H1 (cell line): ENCODE measurements around the gene TOP3A. TPM values are rescaled to one million over a fixed set of nuclear protein-coding genes. Genes with fewer than 3 reads are reported as not detected.
A peak's percentile ranks its signal among the peaks of the same experiment; 100 is the strongest.

ENCODE experiments used
- CTCF ChIA-PET: fragments of 300-600 bp; sonication (Branson Sonifier 250); formaldehyde crosslinking; loops from one replicate; lab custom pipeline; 2021; ENCODE audit not compliant: partially characterized antibody; lab: Charles Lee
- POLR2A ChIA-PET: fragments of 300-600 bp; sonication (Branson Sonifier 250); formaldehyde crosslinking; loops from one replicate; lab custom pipeline; 2021; ENCODE audit warnings: inconsistent platforms; ENCODE audit not compliant: partially characterized antibody; lab: Charles Lee
- DNase-seq, 2 experiments: peaks; one replicate each; pipeline versions ENCODE4 v3.0.0 to v3.0.0-alpha.2; 2010 to 2022; ENCODE audit warnings: low spot score in 2 of 2, low read depth in 1 of 2, mixed read lengths in 1 of 2
- FAIRE-seq: peaks from 2 replicates; lab custom pipeline; 2011; peaks lifted over from hg19 to GRCh38; lab: Jason Lieb, UNC
- H2AFZ ChIP-seq: 2 replicates; pipeline ENCODE4 v1.8.1; 2012; ENCODE audit warnings: low read length, inconsistent platforms
- H2AK5ac ChIP-seq: 2 replicates; pipeline ENCODE4 v1.6.1; 2013; ENCODE audit warnings: low read depth, low read length
- H2BK120ac ChIP-seq: replicated peaks from 2 replicates; pipeline ENCODE3; 2013; ENCODE audit warnings: low read depth, low read length, inconsistent platforms
- H2BK12ac ChIP-seq: 2 replicates; pipeline ENCODE4 v1.6.1; 2013; ENCODE audit warnings: low read depth, low read length
- H2BK15ac ChIP-seq: 2 replicates; pipeline ENCODE4 v1.6.1; 2013; ENCODE audit warnings: low read length
- H2BK20ac ChIP-seq: 2 replicates; pipeline ENCODE4 v1.6.1; 2013; ENCODE audit warnings: low read length
- H2BK5ac ChIP-seq: 2 replicates; pipeline ENCODE4 v1.6.1; 2013; ENCODE audit warnings: low read depth, low read length
- H3K14ac ChIP-seq: 2 replicates; pipeline ENCODE4 v1.6.1; 2013; ENCODE audit warnings: inconsistent platforms; ENCODE audit not compliant: insufficient read length
- H3K18ac ChIP-seq: 2 replicates; pipeline ENCODE4 v1.6.1; 2013; ENCODE audit warnings: low read length; ENCODE audit errors: extremely low read depth
- H3K23ac ChIP-seq: 2 replicates; pipeline ENCODE4 v1.6.1; 2013; ENCODE audit warnings: inconsistent platforms; ENCODE audit not compliant: insufficient read length
- H3K23me2 ChIP-seq: 2 replicates; pipeline ENCODE4 v1.6.1; 2013; ENCODE audit warnings: low read depth, low read length
- H3K27ac ChIP-seq: 2 replicates; pipeline ENCODE4 v1.6.1; 2011; ENCODE audit warnings: low read depth, low read length, inconsistent platforms
- H3K27me3 ChIP-seq, 4 experiments: replicated peaks in 1 of 4; 1 replicate in 1 of 4; 2 replicates in 3 of 4; pipeline versions ENCODE4 v1.6.1 to v1.8.1; 2011 to 2013; ENCODE audit warnings: low read length in 3 of 4, mild to moderate bottlenecking in 3 of 4, inconsistent platforms in 2 of 4, mixed read lengths in 2 of 4, moderate library complexity in 1 of 4; ENCODE audit not compliant: control insufficient read depth in 3 of 4, insufficient read depth in 3 of 4; ENCODE audit errors: extremely low read depth in 1 of 4
- H3K36me3 ChIP-seq, 4 experiments: 2 replicates each; pipeline versions ENCODE4 v1.6.1 to v1.8.1; 2011 to 2013; ENCODE audit warnings: mild to moderate bottlenecking in 4 of 4, low read length in 3 of 4, moderate library complexity in 2 of 4, control low read depth in 1 of 4, inconsistent platforms in 1 of 4; ENCODE audit not compliant: insufficient read depth in 4 of 4, control insufficient read depth in 2 of 4
- H3K4ac ChIP-seq: replicated peaks from 2 replicates; pipeline ENCODE3; 2013; ENCODE audit warnings: low read length, low read depth, mixed read lengths, inconsistent platforms; ENCODE audit not compliant: insufficient read length
- H3K4me1 ChIP-seq, 4 experiments: replicated peaks in 1 of 4; 1 replicate in 1 of 4; 2 replicates in 3 of 4; pipeline versions ENCODE4 v1.6.1 to v1.8.1; 2011 to 2013; ENCODE audit warnings: low read length in 3 of 4, inconsistent platforms in 2 of 4, mixed read lengths in 1 of 4; ENCODE audit not compliant: insufficient read depth in 4 of 4, control insufficient read depth in 3 of 4
- H3K4me2 ChIP-seq, 2 experiments: 2 replicates each; pipeline versions ENCODE4 v1.6.1 to v1.8.1; 2011 to 2013; ENCODE audit warnings: low read depth in 2 of 2, low read length in 2 of 2, control low read depth in 1 of 2, inconsistent platforms in 1 of 2, mild to moderate bottlenecking in 1 of 2; ENCODE audit not compliant: insufficient read depth in 1 of 2
- H3K4me3 ChIP-seq, 4 experiments: fragments of 200-600, 300-600 bp in 1 of 4; sonication (generic), shearing (Covaris generic), sonication (Bioruptor Twin) in 1 of 4; 2 replicates each; pipeline versions ENCODE4 v1.5.1 to v1.8.1; 2011 to 2016; ENCODE audit warnings: low read length in 4 of 4, low read depth in 3 of 4, control low read depth in 2 of 4, inconsistent platforms in 2 of 4, mild to moderate bottlenecking in 2 of 4, mixed read lengths in 1 of 4, moderate library complexity in 1 of 4; ENCODE audit not compliant: insufficient read depth in 2 of 4; ENCODE audit errors: extremely low read depth in 1 of 4
- H3K56ac ChIP-seq: replicated peaks from 2 replicates; pipeline ENCODE3; 2013; ENCODE audit warnings: low read depth, mild to moderate bottlenecking, mixed read lengths, low read length, inconsistent platforms; ENCODE audit not compliant: insufficient read length
- H3K79me1 ChIP-seq: 2 replicates; pipeline ENCODE4 v1.6.1; 2013; ENCODE audit warnings: low read depth, low read length, control low read depth
- H3K79me2 ChIP-seq, 2 experiments: 2 replicates each; pipeline versions ENCODE4 v1.6.1 to v1.8.1; 2012 to 2013; ENCODE audit warnings: low read length in 2 of 2, mild to moderate bottlenecking in 2 of 2, inconsistent platforms in 1 of 2; ENCODE audit not compliant: insufficient read depth in 2 of 2, control insufficient read depth in 1 of 2
- H3K9ac ChIP-seq, 4 experiments: replicated peaks in 1 of 4; 1 replicate in 1 of 4; 2 replicates in 3 of 4; pipeline versions ENCODE4 v1.6.1 to v1.8.1; 2011 to 2013; ENCODE audit warnings: low read depth in 3 of 4, low read length in 3 of 4, control low read depth in 2 of 4, mild to moderate bottlenecking in 2 of 4, moderate library complexity in 2 of 4, inconsistent platforms in 1 of 4; ENCODE audit errors: extremely low read depth in 1 of 4
- H3K9me3 ChIP-seq, 2 experiments: 2 replicates each; pipeline versions ENCODE4 v1.6.1 to v1.8.1; 2012 to 2013; ENCODE audit warnings: mild to moderate bottlenecking in 2 of 2, moderate library complexity in 2 of 2, control low read depth in 1 of 2, inconsistent platforms in 1 of 2, low read depth in 1 of 2, low read length in 1 of 2, mixed read lengths in 1 of 2; ENCODE audit not compliant: insufficient read depth in 2 of 2
- H4K20me1 ChIP-seq, 2 experiments: replicated peaks in 1 of 2; 2 replicates each; pipeline versions ENCODE3 to v1.8.1; 2011 to 2013; ENCODE audit warnings: inconsistent platforms in 2 of 2, low read length in 2 of 2, mild to moderate bottlenecking in 1 of 2; ENCODE audit not compliant: insufficient read depth in 2 of 2, control insufficient read depth in 1 of 2
- H4K5ac ChIP-seq: 2 replicates; pipeline ENCODE4 v1.6.1; 2013; ENCODE audit warnings: low read length, low read depth, mixed read lengths, inconsistent platforms; ENCODE audit not compliant: insufficient read length
- H4K8ac ChIP-seq: 2 replicates; pipeline ENCODE4 v1.8.0; 2013; ENCODE audit warnings: mild to moderate bottlenecking, moderate library complexity, low read length, inconsistent platforms; ENCODE audit not compliant: insufficient read depth; ENCODE audit errors: extremely low read depth
- H4K91ac ChIP-seq: replicated peaks from 2 replicates; pipeline ENCODE3; 2013; ENCODE audit warnings: low read length, mixed read lengths, inconsistent platforms; ENCODE audit not compliant: insufficient read length
- CREB1 ChIP-seq: IDR thresholded peaks from 2 replicates; pipeline ENCODE4 v1.6.1; 2012; ENCODE audit warnings: inconsistent platforms
- EGR1 ChIP-seq: IDR thresholded peaks from 2 replicates; pipeline ENCODE4 v1.6.1; 2011; ENCODE audit warnings: low read depth, low read length, borderline replicate concordance
- JUN ChIP-seq: IDR thresholded peaks from 2 replicates; pipeline ENCODE4 v1.6.1; 2011; ENCODE audit warnings: low read depth, mild to moderate bottlenecking, improper control_type of control experiment, low read length
- RAD21 ChIP-seq, 2 experiments: IDR thresholded peaks in 1 of 2; conservative IDR thresholded peaks in 1 of 2; 2 replicates each; pipeline ENCODE4 v1.6.1; 2011; ENCODE audit warnings: low read depth in 2 of 2, low read length in 2 of 2, improper control_type of control experiment in 1 of 2, inconsistent platforms in 1 of 2, mild to moderate bottlenecking in 1 of 2, moderate library complexity in 1 of 2
- YY1 ChIP-seq: IDR thresholded peaks from 2 replicates; pipeline ENCODE4 v1.6.1; 2011; ENCODE audit warnings: low read depth, mild to moderate bottlenecking, low read length
- WGBS, 2 experiments: shearing (Covaris generic) in 1 of 2; methylation state at CpG; one replicate each; pipeline versions ENCODE4 v1.1.6 to v1.1.7; 2013 to 2015; ENCODE audit warnings: low lambda C conversion rate in 2 of 2, mixed read lengths in 2 of 2, inconsistent platforms in 1 of 2, low coverage in 1 of 2, missing lambda C conversion rate in 1 of 2; ENCODE audit not compliant: insufficient replicate concordance in 2 of 2, insufficient coverage in 1 of 2, insufficient read length in 1 of 2; ENCODE audit errors: extremely low coverage in 1 of 2, missing lambda C conversion rate in 1 of 2; 5-methylcytosine and 5-hydroxymethylcytosine counted together
- polyA plus RNA-seq, 7 experiments: library from polyadenylated mRNA; depleted of rRNA in 3 of 7; stranded (reverse) in 5 of 7; unstranded in 2 of 7; fragments of >200 nt in 5 of 7; fragments of 200-250 nt in 2 of 7; gene quantifications; 1 replicate in 5 of 7; 2 replicates in 1 of 7; 4 replicates in 1 of 7; pipeline versions ENCODE4 v1.2.1 to v1.2.3, GENCODE V29; 2011 to 2013; ENCODE audit warnings: missing spikeins in 2 of 7, mixed read lengths in 2 of 7
- total RNA-seq: library from RNA; stranded (reverse); fragmentation: NEBNext Ultra II Directional; extraction: Animal tissue kit (Norgen Biotek cat#: 25700); gene quantifications from 2 replicates; pipeline ENCODE4 v1.2.1, GENCODE V29; 2021
- TF ChIP-seq, protein P1 (sequence below), 3 experiments: IDR thresholded peaks; 1 replicate in 2 of 3; 2 replicates in 1 of 3; pipeline versions ENCODE4 v1.5.1 to v1.6.1; 2011; ENCODE audit warnings: low read length in 3 of 3, mild to moderate bottlenecking in 3 of 3, inconsistent platforms in 2 of 3, low read depth in 1 of 3, moderate library complexity in 1 of 3; ENCODE audit not compliant: insufficient read depth in 1 of 3; ENCODE audit errors: control extremely low read depth in 1 of 3

Gene TOP3A
- total and polyA plus RNA-seq, 2 of the 8 experiments (the other 6 are each of a cell fraction or from before 2014, with no cell fraction given), result 23.4 to 54.3 TPM

DNA sequence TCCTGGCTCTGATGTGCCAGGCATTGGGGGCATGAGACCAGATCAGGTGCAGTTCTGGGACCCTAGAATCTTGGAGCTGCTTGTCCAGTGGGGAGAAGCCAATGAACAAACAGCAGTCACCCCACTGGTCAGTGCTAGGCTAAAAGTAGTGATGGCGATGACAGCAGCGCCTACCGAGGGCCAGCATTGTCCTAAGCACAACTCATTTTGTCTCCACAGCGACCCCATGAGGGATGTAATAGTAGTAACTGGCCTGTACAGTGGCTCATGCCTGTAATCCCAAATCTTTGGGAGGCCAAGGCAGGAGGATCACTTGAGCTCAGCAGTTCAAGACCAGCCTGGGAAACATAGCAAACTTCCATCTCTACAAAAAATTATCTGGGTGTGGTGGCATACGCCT, 6.5 kb upstream of the TOP3A start:
- WGBS, 2 experiments, result 66% methylated on average over 5 of the region's 5 CpGs; no CpG with 5 or more reads in 1 of the 2 experiments
- peak; percentile 68 for FAIRE-seq
- peaks cover 8 to 40% of the 10 kb centered on the region in 2 experiments for H3K79me2 ChIP-seq

More for the DNA sequence above, 6.5 kb upstream of the TOP3A start:
- H3K4ac ChIP-seq, result no peak overlapping the region
- H3K36me3 ChIP-seq, result peaks cover 12 to 28% (median 23%) of the 10 kb centered on the region in 4 experiments
- no peak overlapping the region for H4K8ac ChIP-seq
- no peak overlapping the region for H2BK120ac ChIP-seq
- ChIA-PET POLR2A (interaction anchor here (0.6 to 8.8 kb wide), 8 partner anchors 11 to 498 kb away, joined by 3 to 52 read pairs (median 4); no protein-coding TSS in a partner anchor), CTCF (interaction anchor here (0.6 to 4.6 kb wide), 23 partner anchors 10 to 708 kb away, joined by 3 to 58 read pairs (median 5); no protein-coding TSS in a partner anchor)
- TF ChIP-seq CREB1, result 0 out of 2 replicates have a peak, but pooled peaks have one; percentile 15
- TF ChIP-seq, protein P1, sequence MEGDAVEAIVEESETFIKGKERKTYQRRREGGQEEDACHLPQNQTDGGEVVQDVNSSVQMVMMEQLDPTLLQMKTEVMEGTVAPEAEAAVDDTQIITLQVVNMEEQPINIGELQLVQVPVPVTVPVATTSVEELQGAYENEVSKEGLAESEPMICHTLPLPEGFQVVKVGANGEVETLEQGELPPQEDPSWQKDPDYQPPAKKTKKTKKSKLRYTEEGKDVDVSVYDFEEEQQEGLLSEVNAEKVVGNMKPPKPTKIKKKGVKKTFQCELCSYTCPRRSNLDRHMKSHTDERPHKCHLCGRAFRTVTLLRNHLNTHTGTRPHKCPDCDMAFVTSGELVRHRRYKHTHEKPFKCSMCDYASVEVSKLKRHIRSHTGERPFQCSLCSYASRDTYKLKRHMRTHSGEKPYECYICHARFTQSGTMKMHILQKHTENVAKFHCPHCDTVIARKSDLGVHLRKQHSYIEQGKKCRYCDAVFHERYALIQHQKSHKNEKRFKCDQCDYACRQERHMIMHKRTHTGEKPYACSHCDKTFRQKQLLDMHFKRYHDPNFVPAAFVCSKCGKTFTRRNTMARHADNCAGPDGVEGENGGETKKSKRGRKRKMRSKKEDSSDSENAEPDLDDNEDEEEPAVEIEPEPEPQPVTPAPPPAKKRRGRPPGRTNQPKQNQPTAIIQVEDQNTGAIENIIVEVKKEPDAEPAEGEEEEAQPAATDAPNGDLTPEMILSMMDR (IDR thresholded peaks at IDR 0.05; ENCODE audit: control extremely low read depth in 1 of 3, insufficient read depth in 1 of 3, low read depth in 1 of 3, low read length in 3 of 3), result peak; percentile 37 to 63 (median 57); a peak in 3 of 4 replicates
- TF ChIP-seq YY1, result no peak
- TF ChIP-seq RAD21 (IDR thresholded peaks at IDR 0.05 in 1 of 2, conservative IDR thresholded peaks at IDR 0.05 in 1 of 2; ENCODE audit: low read depth in 2 of 2, low read length in 2 of 2), result peak; percentile 10 to 37; a peak in 2 of 4 replicates
- TF ChIP-seq EGR1, result no peak
- TF ChIP-seq JUN, result no peak
- peaks cover 12 to 36% of the 10 kb centered on the region in 2 experiments for H4K20me1 ChIP-seq
- H4K5ac ChIP-seq, result no peak overlapping the region
- no peak overlapping the region for H3K18ac ChIP-seq
- no peak overlapping the region for H2AFZ ChIP-seq
- H2BK20ac ChIP-seq, result no peak overlapping the region
- peaks cover 23% of the 10 kb centered on the region for H3K79me1 ChIP-seq
- H3K56ac ChIP-seq, result no peak overlapping the region
- H2BK15ac ChIP-seq, result no peak overlapping the region
- H3K9ac ChIP-seq, result no peak overlapping the region
- no peak overlapping the region for H2AK5ac ChIP-seq
- no peak overlapping the region for H3K4me3 ChIP-seq
- no peak overlapping the region for H3K4me2 ChIP-seq
- H4K91ac ChIP-seq, result no peak overlapping the region
- H3K27me3 ChIP-seq, result no peaks in the 10 kb centered on the region
- DNase-seq, result no peak
- H3K4me1 ChIP-seq, result peaks cover 0 to 5% (median under 1%) of the 10 kb centered on the region in 4 experiments; a peak in 2 of 7 replicates
- H3K23me2 ChIP-seq, result no peaks in the 10 kb centered on the region
- H3K14ac ChIP-seq, result no peak overlapping the region
- H3K27ac ChIP-seq, result no peak overlapping the region
- no peak overlapping the region for H3K23ac ChIP-seq
- H3K9me3 ChIP-seq, result no peaks in the 10 kb centered on the region
- no peak overlapping the region for H2BK12ac ChIP-seq
- H2BK5ac ChIP-seq, result no peak overlapping the region
